SH-SY5Y (cell line): ENCODE results near the gene DMBX1.

Source experiments
- GATA2 ChIP-seq: IDR thresholded peaks from 2 replicates; pipeline ENCODE4 v1.6.1; 2011; ENCODE audit warnings: mild to moderate bottlenecking, low read depth, low read length
- GATA3 ChIP-seq: IDR thresholded peaks from 2 replicates; pipeline ENCODE4 v1.6.1; 2011; ENCODE audit warnings: low read depth, mild to moderate bottlenecking, low read length, moderate library complexity

GRCh38 chr1:46480959-46481646 is 8.5 kb upstream of the DMBX1 start:
- TF ChIP-seq GATA2 (no peak), GATA3 (no peak)
